HAP-1 (cell line): ENCODE data around the gene TMEM176B.
A peak's percentile ranks its signal among the peaks of the same experiment; 100 is the strongest.

Experiments used
- DNase-seq, 2 experiments: peaks; one replicate each; pipeline ENCODE4 v3.0.0-alpha.2; 2016 to 2020; ENCODE audit warnings: low spot score in 2 of 2
- H3K27me3 ChIP-seq: fragments of 250-450 bp; sonication (Bioruptor Pico); 2 replicates; pipeline ENCODE4 v1.5.1; 2020; ENCODE audit warnings: low read depth, mild to moderate bottlenecking, moderate library complexity
- H3K36me3 ChIP-seq: fragments of 250-450 bp; sonication (Bioruptor Pico); replicated peaks from 2 replicates; pipeline ENCODE4 v1.5.1; 2020; ENCODE audit warnings: mild to moderate bottlenecking
- H3K4me1 ChIP-seq: fragments of 250-450 bp; sonication (Bioruptor Pico); 2 replicates; pipeline ENCODE4 v1.5.1; 2020; ENCODE audit warnings: mild to moderate bottlenecking
- H3K4me3 ChIP-seq: fragments of 250-450 bp; sonication (Bioruptor Pico); 2 replicates; pipeline ENCODE4 v1.5.1; 2020; ENCODE audit warnings: mild to moderate bottlenecking, moderate library complexity
- H3K9me3 ChIP-seq: fragments of 250-450 bp; sonication (Bioruptor Pico); 2 replicates; pipeline ENCODE4 v1.5.1; 2020; ENCODE audit warnings: mild to moderate bottlenecking, moderate library complexity
- in situ Hi-C: fragments of 300-500 bp; cut with MboI; formaldehyde crosslinking; loops from 3 replicates; pipeline ENCODE4 v1.14.3; 2020; ENCODE audit warnings: low sequenced_read_pairs, inconsistent platforms, mixed read lengths

TMEM176B gene

DNA sequence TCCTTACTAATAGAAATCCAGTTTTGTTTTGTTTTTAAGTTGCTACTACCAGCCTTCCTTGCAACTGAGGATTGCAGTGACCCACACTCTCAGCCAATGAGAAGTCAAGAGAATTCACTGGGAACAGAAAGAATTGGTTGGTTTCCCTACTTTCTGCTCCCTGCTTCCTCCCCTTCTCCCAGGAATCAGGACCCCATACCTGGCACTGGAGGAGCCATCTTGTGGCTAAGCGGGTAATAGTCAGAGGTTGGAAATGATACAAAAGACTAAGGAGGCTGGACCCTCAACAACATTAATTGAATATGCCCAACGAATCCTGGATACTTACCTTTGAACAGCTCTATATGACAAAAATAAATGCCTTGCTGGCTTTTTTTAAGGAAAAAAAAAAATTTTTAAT is 6.7 kb upstream of the TMEM176B start:
- no peak for DNase-seq

DNA sequence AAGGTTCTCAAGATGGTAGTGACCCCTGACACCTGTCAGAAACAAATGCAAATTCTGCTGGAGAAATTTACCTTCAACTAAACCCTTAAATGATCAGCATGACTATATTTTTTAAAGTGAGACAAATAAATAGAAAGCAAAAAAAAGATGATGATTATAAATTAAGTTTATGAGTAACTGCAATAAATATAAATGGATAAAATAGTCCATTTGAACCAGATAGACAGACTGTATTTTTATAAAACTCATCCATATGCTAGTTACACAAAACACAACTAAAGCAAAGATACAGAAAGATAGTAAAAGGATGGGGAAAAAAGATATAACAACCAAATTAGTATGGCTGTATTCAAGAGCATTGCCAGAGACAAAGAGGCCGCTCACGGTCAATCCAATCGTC is 6.3 kb upstream of the TMEM176B start:
- no peak for DNase-seq
- Histone ChIP-seq H3K4me3 (no peak overlapping the region), H3K9me3 (no peaks in the 10 kb centered on the region), H3K27me3 (no peaks in the 10 kb centered on the region), H3K36me3 (no peaks in the 10 kb centered on the region), H3K4me1 (no peaks in the 10 kb centered on the region)
- in situ Hi-C loops, result no loop called here

More for the DNA sequence above, 6.7 kb upstream of the TMEM176B start:
- H3K36me3 ChIP-seq, result no peaks in the 10 kb centered on the region
- no peaks in the 10 kb centered on the region for H3K4me1 ChIP-seq
- H3K9me3 ChIP-seq, result no peaks in the 10 kb centered on the region
- in situ Hi-C loops, result no loop called here
- no peak overlapping the region for H3K4me3 ChIP-seq
- no peaks in the 10 kb centered on the region for H3K27me3 ChIP-seq

DNA sequence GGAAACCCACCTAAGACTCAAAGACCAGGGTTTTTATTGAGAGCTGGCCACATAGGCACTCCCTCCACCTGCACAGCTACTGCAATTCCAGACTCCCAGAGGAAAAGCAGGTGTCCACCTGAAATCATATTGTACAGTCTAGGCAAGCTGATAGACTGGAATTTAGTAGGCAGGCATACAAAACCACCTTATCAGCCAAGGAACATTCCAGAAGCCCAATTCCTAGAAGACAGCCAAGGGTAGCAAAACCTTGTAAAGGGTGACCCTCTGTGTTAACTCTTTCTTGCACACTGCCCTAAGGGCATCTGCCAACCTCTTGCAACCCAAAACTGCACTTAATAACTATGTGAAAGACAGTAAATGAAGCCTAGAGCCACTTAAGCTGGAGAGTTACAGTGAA is 5.7 kb upstream of the TMEM176B start:
- no peaks in the 10 kb centered on the region for H3K36me3 ChIP-seq
- no peak overlapping the region for H3K4me3 ChIP-seq
- H3K4me1 ChIP-seq, result no peaks in the 10 kb centered on the region
- in situ Hi-C loops, result no loop called here
- DNase-seq, result no peak
- H3K9me3 ChIP-seq, result no peaks in the 10 kb centered on the region
- no peaks in the 10 kb centered on the region for H3K27me3 ChIP-seq

DNA sequence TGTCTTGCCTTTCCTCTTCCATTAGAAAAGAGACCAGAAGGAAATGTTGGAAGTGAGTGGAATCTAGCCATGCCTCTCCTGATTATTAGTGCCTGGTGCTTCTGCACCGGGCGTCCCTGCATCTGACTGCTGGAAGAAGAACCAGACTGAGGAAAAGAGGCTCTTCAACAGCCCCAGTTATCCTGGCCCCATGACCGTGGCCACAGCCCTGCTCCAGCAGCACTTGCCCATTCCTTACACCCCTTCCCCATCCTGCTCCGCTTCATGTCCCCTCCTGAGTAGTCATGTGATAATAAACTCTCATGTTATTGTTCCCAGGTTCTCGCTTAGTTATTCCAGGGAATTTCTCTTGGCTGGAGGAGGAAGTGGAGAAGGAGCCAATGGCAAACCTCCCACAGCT is 4.6 kb upstream of the TMEM176B start:
- Histone ChIP-seq H3K27me3 (no peaks in the 10 kb centered on the region), H3K4me1 (no peaks in the 10 kb centered on the region), H3K9me3 (no peaks in the 10 kb centered on the region), H3K4me3 (no peak overlapping the region), H3K36me3 (no peaks in the 10 kb centered on the region)
- no peak for DNase-seq
- in situ Hi-C loops, result no loop called here

DNA sequence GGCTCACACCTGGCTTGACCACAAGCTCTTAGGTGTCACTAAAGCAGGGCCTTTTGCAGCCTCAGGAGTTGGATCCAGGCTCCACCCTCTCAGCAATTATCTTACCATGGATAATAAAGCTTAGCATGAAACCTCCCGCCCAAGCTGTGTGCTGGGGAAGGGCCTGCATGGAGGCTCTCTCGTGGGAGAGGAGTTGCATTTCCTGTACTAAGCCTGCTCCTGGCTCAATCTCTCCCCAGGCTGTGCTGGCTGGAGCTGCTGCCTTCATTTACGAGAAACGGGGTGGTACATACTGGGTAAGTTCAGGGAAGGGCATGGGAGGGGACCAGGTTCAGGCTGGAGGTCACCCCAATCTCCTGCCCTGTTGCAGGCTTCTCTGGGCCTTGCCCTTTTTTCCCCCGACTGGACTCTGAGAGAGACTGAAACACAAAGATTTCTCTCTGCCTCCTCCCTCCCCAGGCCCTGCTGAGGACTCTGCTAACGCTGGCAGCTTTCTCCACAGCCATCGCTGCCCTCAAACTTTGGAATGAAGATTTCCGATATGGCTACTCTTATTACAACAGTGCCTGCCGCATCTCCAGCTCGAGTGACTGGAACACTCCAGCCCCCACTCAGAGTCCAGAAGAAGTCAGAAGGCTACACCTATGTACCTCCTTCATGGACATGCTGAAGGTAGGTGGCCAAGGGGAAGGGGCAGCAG is 3.1 kb upstream of the TMEM176B start:
- H3K36me3 ChIP-seq, result no peaks in the 10 kb centered on the region
- DNase-seq, result no peak
- in situ Hi-C loops, result no loop called here
- H3K27me3 ChIP-seq, result no peaks in the 10 kb centered on the region
- no peaks in the 10 kb centered on the region for H3K9me3 ChIP-seq
- H3K4me1 ChIP-seq, result no peaks in the 10 kb centered on the region
- H3K4me3 ChIP-seq, result no peak overlapping the region

DNA sequence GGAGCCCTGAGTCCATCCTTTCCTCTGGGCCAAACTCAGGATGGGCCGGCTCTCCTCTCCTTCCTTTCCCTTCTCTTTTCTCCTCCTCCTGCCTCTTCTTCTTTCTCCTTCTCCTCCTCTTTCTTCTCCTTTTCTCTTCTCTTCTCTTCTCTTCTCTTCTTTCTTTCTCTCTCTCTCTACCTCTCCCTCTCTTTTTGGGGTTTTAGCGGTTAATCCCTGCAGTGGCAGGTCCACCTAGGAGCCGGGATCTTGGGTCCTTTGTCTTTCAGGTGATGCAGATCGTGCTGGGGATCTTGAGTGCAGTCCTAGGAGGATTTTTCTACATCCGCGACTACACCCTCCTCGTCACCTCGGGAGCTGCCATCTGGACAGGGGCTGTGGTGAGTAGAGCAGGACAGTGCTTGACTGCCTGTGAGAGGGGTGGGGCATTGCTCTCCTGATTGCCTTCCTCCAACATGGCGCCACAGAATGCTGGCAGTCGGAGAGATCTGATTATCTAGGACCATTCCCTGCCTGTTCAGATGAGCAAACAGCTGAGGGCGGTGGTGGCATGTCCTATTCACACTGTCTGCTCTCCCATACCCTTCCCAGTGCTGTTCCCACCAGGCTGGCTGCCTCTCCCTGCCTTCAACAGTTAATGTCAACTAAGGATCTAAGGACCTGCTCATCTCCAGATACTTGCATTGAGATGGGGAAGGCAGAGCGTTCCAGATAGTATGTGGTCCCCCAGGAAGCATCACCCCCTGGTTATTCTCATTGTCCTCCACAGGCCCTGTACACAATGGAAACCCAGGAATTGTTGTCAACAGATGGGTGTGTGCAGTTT is 2.0 kb upstream of the TMEM176B start:
- no peaks in the 10 kb centered on the region for H3K9me3 ChIP-seq
- in situ Hi-C loops, result no loop called here
- H3K4me3 ChIP-seq, result no peak overlapping the region
- 0 out of 2 replicates have a peak, but pooled peaks cover 5% of the 10 kb centered on the region for H3K27me3 ChIP-seq
- H3K36me3 ChIP-seq, result no peaks in the 10 kb centered on the region
- no peaks in the 10 kb centered on the region for H3K4me1 ChIP-seq
- no peak for DNase-seq

DNA sequence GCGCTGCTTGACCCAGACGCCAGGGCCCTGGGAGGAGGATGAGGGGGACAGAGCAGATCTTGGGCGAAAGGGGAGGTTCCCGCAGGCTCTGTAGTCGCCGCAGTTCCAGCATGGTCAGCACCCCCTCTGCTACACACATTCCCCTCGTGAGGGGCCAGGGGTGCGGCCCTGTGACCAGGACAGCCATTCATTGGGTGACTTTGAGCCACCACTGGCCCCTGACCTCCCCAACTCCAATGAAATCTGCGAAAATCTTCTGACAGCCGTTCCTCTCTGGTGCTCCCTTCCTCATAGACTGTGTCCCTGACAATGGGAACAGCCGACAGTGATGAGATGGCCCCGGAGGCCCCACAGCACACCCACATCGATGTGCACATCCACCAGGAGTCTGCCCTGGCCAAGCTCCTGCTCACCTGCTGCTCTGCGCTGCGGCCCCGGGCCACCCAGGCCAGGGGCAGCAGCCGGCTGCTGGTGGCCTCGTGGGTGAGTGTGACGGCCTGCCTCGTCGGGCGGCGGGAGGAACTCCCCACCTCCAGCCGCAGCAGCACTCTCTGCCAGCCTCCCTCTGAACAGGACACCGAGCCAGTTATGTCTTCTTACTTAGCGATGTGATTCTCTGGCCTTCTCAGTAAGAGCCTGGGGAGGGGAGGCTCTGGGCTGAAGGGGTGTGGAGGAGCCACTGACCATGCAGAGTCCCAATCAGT is 1.2 kb upstream of the TMEM176B start:
- no peaks in the 10 kb centered on the region for H3K36me3 ChIP-seq
- H3K4me1 ChIP-seq, result no peaks in the 10 kb centered on the region
- in situ Hi-C loops, result no loop called here
- DNase-seq, result no peak
- no peak overlapping the region for H3K4me3 ChIP-seq
- 0 out of 2 replicates have a peak, but pooled peaks cover 5% of the 10 kb centered on the region for H3K27me3 ChIP-seq
- no peaks in the 10 kb centered on the region for H3K9me3 ChIP-seq

DNA sequence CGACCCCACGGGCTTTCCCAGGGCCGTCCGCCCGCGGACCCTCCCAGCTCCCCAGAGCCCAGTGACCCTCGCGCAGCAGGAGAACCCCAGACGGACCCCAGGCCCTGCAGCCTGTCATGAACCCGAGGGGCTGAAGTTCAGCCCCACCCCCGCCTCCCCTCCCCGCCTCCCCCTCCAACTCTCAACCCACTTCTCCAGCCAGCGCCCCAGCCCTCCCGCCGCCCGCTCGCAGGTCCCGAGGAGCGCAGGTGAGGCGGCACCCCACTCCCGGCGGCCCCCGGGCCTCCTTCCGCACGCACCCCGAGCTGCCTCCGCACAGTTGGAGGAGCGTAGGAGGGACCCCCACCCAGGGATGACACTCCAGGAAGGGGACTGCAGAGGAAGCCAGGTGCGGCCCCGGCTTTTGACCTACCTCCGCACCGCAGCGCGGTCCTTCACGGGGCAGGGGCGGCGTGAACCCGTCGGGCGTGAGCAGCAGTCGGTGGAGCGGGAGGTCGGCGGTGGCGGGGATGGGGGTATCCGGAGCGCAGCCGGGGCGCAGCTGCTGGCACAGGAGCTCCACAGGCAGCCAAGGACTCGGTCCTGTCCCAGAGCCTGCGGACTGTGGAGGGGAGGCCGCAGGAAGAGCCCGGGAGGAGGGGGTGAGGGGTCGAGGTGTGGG is 547 bp upstream of the TMEM176B start, which contains the start of gene TMEM176A:
TMEM176A (plus strand) TSS at position 189 of the 661 bp plus-strand sequence. CDS start 782 bp downstream, outside the sequence.
- no peak for DNase-seq
- Histone ChIP-seq H3K9me3 (no peaks in the 10 kb centered on the region), H3K27me3 (0 out of 2 replicates have a peak, but pooled peaks cover 5% of the 10 kb centered on the region), H3K4me3 (no peak within 1 kb of the TSS), H3K36me3 (no peaks in the 10 kb centered on the region), H3K4me1 (no peaks in the 10 kb centered on the region)
- in situ Hi-C loops, result no loop called here

DNA sequence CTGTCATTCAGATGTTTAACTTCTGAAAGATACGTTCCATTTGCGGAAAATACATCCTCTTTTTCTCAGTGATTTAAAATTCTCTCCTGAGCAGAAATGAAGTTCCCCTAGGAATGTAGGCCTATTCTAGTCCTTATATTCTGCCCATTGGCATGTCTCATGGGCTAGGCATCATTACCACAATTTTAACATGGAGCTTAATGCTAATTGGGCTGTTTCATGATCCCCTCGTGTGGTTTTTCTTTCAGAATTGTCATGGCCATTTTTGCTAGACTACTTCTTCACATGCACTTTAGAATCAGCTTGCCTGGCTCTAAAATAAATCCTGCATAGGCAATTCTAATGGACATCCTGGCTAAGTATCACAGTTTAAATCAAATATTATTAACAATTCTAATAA is 1.0 kb downstream of the TMEM176B start:
- Histone ChIP-seq H3K4me3 (no peak overlapping the region), H3K36me3 (no peaks in the 10 kb centered on the region), H3K4me1 (no peaks in the 10 kb centered on the region), H3K9me3 (no peaks in the 10 kb centered on the region), H3K27me3 (0 out of 2 replicates have a peak, but pooled peaks cover 5% of the 10 kb centered on the region)
- DNase-seq, result no peak
- in situ Hi-C loops, result no loop called here

DNA sequence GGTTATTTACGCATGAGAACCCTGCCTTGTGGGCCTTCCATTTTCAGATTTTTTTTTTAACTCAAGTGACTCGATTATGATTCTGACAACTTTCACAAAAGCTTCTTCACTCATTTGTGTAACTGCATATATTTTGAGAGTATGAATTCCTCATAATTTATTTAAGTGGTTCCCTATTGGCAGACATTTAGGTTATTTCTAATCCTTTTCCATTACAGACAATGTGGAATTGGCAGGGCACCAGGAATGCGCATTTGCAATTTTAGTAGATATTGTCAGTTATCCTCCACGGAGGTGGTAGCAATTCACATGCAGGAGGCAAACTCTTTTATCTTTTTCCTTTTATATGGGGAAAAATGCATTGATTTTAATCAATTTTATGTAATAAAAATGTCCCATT is 2.5 kb downstream of the TMEM176B start:
- Histone ChIP-seq H3K27me3 (0 out of 2 replicates have a peak, but pooled peaks cover 5% of the 10 kb centered on the region), H3K4me1 (no peaks in the 10 kb centered on the region), H3K36me3 (no peaks in the 10 kb centered on the region), H3K4me3 (no peak overlapping the region), H3K9me3 (no peaks in the 10 kb centered on the region)
- DNase-seq, result peak in 1 of 2 experiments; percentile 29
- in situ Hi-C loops, result no loop called here

DNA sequence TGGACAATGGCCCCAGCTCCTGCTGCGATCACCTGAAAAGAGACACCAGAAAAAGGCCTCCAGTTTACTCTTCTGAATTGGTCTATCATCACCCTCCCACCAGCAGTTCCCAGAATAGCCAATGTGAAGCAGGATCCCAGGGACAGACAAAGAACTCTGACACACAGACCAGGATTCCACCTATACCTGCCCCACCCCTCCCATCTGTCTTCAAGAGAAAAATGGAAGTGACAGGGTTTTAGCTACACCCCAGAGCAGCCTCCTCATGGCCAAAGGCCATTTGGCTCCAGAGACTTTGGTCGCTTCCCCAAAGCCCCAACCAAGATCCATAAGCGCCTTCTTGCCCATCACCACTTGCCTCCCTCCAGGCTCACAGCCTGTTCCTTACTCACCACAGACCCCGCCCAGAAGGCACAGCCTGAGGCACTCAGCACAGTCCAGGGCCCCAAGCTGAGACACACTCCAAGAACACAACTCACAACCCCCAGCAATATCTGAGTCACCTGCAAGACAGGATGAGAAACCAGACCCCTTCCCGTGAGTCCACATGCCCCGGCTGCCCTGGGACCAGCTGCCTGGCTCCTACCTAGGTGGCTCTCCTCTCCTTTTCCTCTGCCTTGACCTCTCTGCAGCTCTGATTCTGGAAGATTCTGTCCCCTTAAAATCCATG is 6.5 kb downstream of the TMEM176B start:
- Histone ChIP-seq H3K27me3 (0 out of 2 replicates have a peak, but pooled peaks cover 5% of the 10 kb centered on the region), H3K9me3 (no peaks in the 10 kb centered on the region), H3K36me3 (no peaks in the 10 kb centered on the region), H3K4me3 (no peak overlapping the region), H3K4me1 (no peaks in the 10 kb centered on the region)
- in situ Hi-C loops, result no loop called here
- no peak for DNase-seq

DNA sequence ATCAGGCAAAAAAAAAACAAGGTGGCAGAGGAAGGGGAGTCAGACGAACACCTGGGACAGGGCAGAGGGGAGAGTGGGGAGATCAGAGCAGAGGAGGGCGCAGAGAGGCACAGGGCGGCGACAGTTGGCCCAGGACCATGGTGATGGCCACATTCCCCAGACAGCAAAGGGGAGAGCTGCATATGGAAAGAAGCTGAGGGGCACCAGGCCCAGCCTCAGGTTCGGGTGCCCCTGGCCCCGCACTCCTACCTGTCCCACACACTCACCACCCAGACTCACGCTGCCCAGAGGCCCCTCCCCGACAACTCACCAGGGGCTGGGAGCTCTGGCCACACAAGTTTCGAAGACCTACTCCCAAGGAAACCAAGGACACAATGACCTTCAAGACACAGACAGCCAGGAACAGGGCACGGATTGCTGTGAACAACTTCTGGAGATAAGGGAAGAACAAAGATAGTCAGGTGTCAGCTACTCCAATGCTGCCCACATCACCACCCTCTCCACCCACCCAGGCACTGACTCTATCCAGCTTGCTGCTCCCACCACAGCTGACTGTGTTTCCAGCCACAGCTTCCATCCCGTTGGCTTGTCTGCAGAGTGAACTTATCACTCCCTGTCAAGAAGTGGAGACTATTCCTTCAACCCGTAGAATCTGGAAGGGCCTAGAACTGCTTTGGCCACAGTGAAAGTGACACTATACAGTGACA is 8.3 kb downstream of the TMEM176B start:
- DNase-seq, result no peak
- H3K36me3 ChIP-seq, result no peaks in the 10 kb centered on the region
- in situ Hi-C loops, result no loop called here
- H3K9me3 ChIP-seq, result no peaks in the 10 kb centered on the region
- no peak overlapping the region for H3K4me3 ChIP-seq
- no peaks in the 10 kb centered on the region for H3K27me3 ChIP-seq
- no peaks in the 10 kb centered on the region for H3K4me1 ChIP-seq
